HUES6 (cell line): ENCODE data around the gene SAE1.

ENCODE experiments used
- H3K27ac ChIP-seq: 2 replicates; pipeline ENCODE4 v1.7.0; 2013; ENCODE audit warnings: low read depth, mild to moderate bottlenecking, low read length, inconsistent platforms
- H3K27me3 ChIP-seq: 2 replicates; pipeline ENCODE4 v1.6.1; 2013; ENCODE audit warnings: low read length; ENCODE audit not compliant: control insufficient read depth, insufficient read depth
- H3K36me3 ChIP-seq: 2 replicates; pipeline ENCODE4 v1.6.1; 2013; ENCODE audit warnings: low read length; ENCODE audit not compliant: control insufficient read depth, insufficient read depth
- H3K4me1 ChIP-seq: 2 replicates; pipeline ENCODE4 v1.6.1; 2013; ENCODE audit warnings: low read length; ENCODE audit not compliant: control insufficient read depth, insufficient read depth
- H3K4me3 ChIP-seq: 2 replicates; pipeline ENCODE4 v1.5.1; 2013; ENCODE audit warnings: low read depth, low read length
- H3K9ac ChIP-seq: one replicate; pipeline ENCODE4 v1.6.1; 2013; ENCODE audit warnings: mild to moderate bottlenecking, low read length
- H3K9me3 ChIP-seq: 2 replicates; pipeline ENCODE4 v1.6.1; 2013; ENCODE audit warnings: low read depth, low read length; ENCODE audit not compliant: control insufficient read depth, insufficient read depth

The SAE1 gene

GRCh38 chr19:47197141-47197540 is 66.5 kb downstream of the SAE1 start:
- H3K4me3 ChIP-seq, result no peak overlapping the region
- H3K36me3 ChIP-seq, result peaks cover 69% of the 10 kb centered on the region
- no peaks in the 10 kb centered on the region for H3K27me3 ChIP-seq
- no peaks in the 10 kb centered on the region for H3K4me1 ChIP-seq
- no peaks in the 10 kb centered on the region for H3K9me3 ChIP-seq
- no peak overlapping the region for H3K27ac ChIP-seq
- no peak overlapping the region for H3K9ac ChIP-seq

- Histone ChIP-seq H3K4me1 (no peaks in the 10 kb centered on the region), H3K36me3 (peaks cover 83% of the 10 kb centered on the region), H3K4me3 (no peak overlapping the region), H3K9me3 (no peaks in the 10 kb centered on the region), H3K27ac (no peak overlapping the region), H3K9ac (no peak overlapping the region), H3K27me3 (no peaks in the 10 kb centered on the region)
Observed at GRCh38 chr19:47200530-47200929, 69.9 kb downstream of the SAE1 start.

- no peaks in the 10 kb centered on the region for H3K27me3 ChIP-seq
- no peak overlapping the region for H3K9ac ChIP-seq
- peaks cover 88% of the 10 kb centered on the region for H3K36me3 ChIP-seq
- H3K4me1 ChIP-seq, result no peaks in the 10 kb centered on the region
- H3K27ac ChIP-seq, result no peak overlapping the region
- no peak overlapping the region for H3K4me3 ChIP-seq
- H3K9me3 ChIP-seq, result no peaks in the 10 kb centered on the region
Observed at GRCh38 chr19:47203254-47203653, 72.6 kb downstream of the SAE1 start.

DNA sequence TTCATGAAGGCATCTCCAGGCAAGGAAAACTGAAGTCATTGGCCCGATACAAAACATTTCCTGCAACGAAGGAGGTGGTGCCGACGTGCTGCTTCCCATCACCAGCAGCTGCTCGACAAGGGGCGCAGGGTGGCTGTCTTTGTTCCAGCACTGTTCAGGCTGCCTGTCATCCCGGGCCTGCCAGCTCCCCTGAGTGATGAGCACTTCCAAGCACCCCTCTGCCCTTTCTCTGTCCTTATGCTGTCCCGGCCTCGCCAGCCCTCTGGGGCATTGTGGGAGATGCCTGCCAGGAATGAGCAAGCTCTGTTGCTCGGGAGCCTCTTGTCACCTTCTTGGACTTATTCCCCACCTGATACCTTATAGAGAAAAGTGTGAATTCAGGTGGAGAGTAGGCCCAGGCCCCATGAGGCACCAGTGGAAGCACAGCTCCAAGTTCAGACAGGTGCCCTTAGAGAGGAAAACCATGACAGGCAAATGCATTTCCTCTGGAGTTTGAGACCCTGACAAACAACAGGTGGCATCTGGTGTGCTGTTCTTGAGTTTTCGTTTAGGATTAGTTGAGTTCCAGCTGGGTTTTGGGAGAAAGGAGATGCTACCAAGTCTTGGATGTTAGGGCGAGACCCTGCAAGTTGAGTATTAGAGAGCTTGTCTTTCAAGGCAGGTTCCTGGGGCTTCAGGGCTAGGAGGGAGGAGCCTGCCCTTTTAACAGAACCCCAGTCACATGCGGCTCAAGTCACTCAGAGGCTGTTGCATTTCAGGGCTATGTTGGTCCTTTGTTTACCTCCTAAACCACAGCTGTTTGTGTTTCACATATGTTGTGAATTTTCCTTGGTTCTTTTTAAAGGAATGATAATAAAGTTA is 78.9 kb downstream of the SAE1 start:
- Histone ChIP-seq H3K27me3 (no peaks in the 10 kb centered on the region), H3K9ac (no peak overlapping the region), H3K4me3 (no peak overlapping the region), H3K27ac (0 out of 2 replicates have a peak overlapping the region, but pooled peaks have one; percentile 35), H3K4me1 (peaks cover 16% of the 10 kb centered on the region), H3K9me3 (no peaks in the 10 kb centered on the region), H3K36me3 (peaks cover 75% of the 10 kb centered on the region)

DNA sequence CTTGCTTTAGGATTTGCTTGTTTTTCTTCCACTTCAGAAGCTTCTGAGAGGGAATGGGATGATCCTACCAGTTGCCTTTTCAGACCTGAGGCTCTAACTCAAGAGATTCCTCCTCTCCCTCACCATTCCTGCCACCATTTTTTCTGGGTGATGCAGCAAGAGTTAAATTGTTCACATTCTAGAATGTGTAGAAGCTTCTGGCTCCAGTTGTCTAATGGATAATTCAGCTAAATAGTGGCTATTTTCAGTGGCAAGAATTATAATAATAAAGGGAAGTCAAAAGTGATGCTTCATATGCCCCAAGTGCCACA is 79.5 kb downstream of the SAE1 start:
- no peak overlapping the region for H3K4me3 ChIP-seq
- no peak overlapping the region for H3K9ac ChIP-seq
- H3K4me1 ChIP-seq, result peaks cover 16% of the 10 kb centered on the region

DNA sequence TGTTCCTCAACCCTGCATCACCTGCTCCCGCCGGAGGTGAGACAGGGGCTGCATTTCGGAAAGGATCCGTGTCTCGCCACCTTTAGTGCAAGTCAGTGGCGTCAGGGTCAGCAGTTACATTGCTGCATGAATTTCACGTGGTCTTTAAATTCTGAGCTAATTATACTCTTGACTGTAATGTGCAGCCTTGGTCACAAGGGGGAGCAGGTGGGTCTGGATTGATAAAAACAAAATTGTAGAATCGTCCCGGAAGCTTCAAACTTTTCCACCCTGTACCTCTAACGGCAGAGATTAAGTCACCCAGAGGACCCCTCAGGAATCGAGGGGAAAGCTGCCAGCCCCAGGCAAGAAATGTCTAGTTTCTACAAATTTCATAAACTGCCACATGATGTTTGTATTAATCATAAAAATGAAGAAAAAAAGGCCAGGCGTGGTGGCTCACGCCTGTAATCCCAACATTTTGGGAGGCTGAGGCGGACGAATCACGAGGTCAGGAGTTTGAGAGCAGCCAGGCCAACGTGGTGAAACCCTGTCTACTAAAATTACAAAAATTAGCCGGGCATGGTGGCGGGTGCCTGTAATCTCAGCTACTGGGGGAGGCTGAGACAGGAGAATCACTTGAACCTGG is 80.2 kb downstream of the SAE1 start:
- peaks cover 16% of the 10 kb centered on the region for H3K4me1 ChIP-seq
- H3K27ac ChIP-seq, result peak overlapping the region; percentile 35; the same call in 1 of the 2 replicates
- H3K4me3 ChIP-seq, result no peak overlapping the region
- no peaks in the 10 kb centered on the region for H3K27me3 ChIP-seq
- H3K36me3 ChIP-seq, result peaks cover 63% of the 10 kb centered on the region
- H3K9ac ChIP-seq, result peak overlapping the region; percentile 29
- no peaks in the 10 kb centered on the region for H3K9me3 ChIP-seq

More for the DNA sequence above, 79.5 kb downstream of the SAE1 start:
- Histone ChIP-seq H3K27ac (peak overlapping the region; percentile 35; the same call in 1 of the 2 replicates), H3K36me3 (peaks cover 69% of the 10 kb centered on the region), H3K27me3 (no peaks in the 10 kb centered on the region), H3K9me3 (no peaks in the 10 kb centered on the region)

DNA sequence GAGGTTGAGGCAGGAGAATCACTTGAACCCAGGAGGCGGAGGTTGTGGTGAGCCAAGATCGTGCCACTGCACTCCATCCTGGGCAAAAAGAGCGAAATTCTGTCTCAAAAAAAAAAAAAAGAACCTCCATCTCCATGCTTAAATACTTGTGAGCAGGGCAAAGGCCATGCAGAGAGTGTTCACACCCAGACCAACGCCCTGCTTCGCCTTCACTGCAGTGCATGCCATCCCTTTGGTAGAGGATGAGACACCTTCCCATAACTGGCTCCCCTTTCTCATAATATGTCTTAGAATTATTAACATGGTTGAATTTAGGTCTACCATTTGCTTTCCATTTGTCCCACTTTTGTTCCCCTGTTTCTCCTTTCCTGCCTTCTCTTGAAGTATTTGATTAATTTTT is 84.9 kb downstream of the SAE1 start:
- Histone ChIP-seq H3K9ac (no peak overlapping the region), H3K4me3 (no peak overlapping the region), H3K27me3 (no peaks in the 10 kb centered on the region), H3K27ac (no peak overlapping the region), H3K4me1 (peaks cover under 1% of the 10 kb centered on the region), H3K36me3 (peaks cover 22% of the 10 kb centered on the region), H3K9me3 (no peaks in the 10 kb centered on the region)

- H3K4me1 ChIP-seq, result peaks cover 8% of the 10 kb centered on the region; the same call in 1 of the 2 replicates
- peaks cover 35% of the 10 kb centered on the region for H3K36me3 ChIP-seq
- no peaks in the 10 kb centered on the region for H3K27me3 ChIP-seq
- no peak overlapping the region for H3K9ac ChIP-seq
- H3K27ac ChIP-seq, result no peak overlapping the region
- no peak overlapping the region for H3K4me3 ChIP-seq
- H3K9me3 ChIP-seq, result no peaks in the 10 kb centered on the region
Observed at GRCh38 chr19:47221080-47221841, 90.6 kb downstream of the SAE1 start.

DNA sequence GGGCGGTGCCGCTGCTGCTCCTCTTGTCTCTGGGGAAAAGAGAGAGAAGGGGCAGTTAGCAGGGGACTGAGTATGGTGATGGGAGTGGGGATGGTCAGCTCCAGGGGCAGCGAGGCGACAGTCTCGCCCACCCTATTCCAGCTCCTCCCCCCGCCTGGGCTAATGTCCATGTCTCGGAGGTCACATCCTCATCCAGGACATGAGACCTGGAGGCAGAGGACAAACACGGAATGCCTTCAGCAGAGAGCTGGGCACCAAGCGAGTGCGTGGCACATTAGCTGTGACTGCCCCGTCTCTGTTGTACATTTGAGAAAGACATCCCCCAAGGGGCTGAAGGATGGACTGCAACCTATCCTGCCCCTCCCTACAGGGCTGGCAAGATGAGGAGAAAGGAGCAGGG is 91.3 kb downstream of the SAE1 start:
- Histone ChIP-seq H3K9me3 (no peaks in the 10 kb centered on the region), H3K4me1 (peaks cover 12% of the 10 kb centered on the region), H3K27me3 (no peaks in the 10 kb centered on the region), H3K4me3 (no peak overlapping the region), H3K9ac (no peak overlapping the region), H3K36me3 (peaks cover 35% of the 10 kb centered on the region), H3K27ac (no peak overlapping the region)

- peaks cover 30% of the 10 kb centered on the region for H3K4me1 ChIP-seq
- H3K27me3 ChIP-seq, result no peaks in the 10 kb centered on the region; the same call in 1 of the 2 replicates
- H3K9me3 ChIP-seq, result no peaks in the 10 kb centered on the region
- H3K36me3 ChIP-seq, result peaks cover 25% of the 10 kb centered on the region
- H3K4me3 ChIP-seq, result peak overlapping the region; percentile 86
- H3K27ac ChIP-seq, result peak overlapping the region; percentile 90; the same call in 1 of the 2 replicates
- H3K9ac ChIP-seq, result peak overlapping the region; percentile 81
Observed at GRCh38 chr19:47225746-47226425, 95.3 kb downstream of the SAE1 start.
